ENCODE data around the gene ELMO1. TPM values are rescaled to one million over a fixed set of nuclear protein-coding genes. Genes with fewer than 3 reads are reported as not detected.

The ELMO1 gene
- polyA plus RNA-seq, 1 donor (not counting 4 experiments of a cell fraction or from before 2014, with no cell fraction given) = not detected

DNA sequence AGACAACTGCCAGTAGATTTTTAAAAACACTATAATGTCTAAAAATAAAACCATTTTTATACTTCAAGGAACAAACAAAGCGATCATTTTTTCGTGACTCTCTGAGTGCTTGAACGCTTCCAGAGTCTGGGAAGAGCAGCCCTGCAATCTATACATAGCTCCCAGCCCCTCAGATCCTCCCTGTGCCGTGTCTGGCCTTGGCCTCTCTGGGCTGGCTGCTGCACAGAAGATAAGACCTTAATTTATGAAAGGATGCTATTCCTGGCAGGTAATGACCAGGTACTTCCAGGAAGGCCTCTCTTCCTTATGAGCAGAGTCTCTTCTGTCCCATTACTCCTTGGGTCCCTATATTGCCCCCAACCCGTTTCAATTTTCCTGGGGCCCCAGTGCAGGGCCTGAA, 523.5 kb downstream of the ELMO1 start:
- H3K27ac ChIP-seq (ENCODE audit: control insufficient read depth, insufficient read depth, low read length) = no peak overlapping the region
- H2AFZ ChIP-seq (ENCODE audit: control insufficient read depth, low read length) = no peak overlapping the region
- no peaks in the 10 kb centered on the region for H3K4me1 ChIP-seq (ENCODE audit: control insufficient read depth, extremely low read depth, insufficient read depth, low read length)
- H3K27me3 ChIP-seq (ENCODE audit: control insufficient read depth, extremely low read depth, insufficient read depth, low read length) = no peaks in the 10 kb centered on the region
- H4K20me1 ChIP-seq (ENCODE audit: control insufficient read depth, extremely low read depth, insufficient read depth, low read length) = no peaks in the 10 kb centered on the region
- H3K9me3 ChIP-seq (ENCODE audit: control insufficient read depth, low read depth, low read length) = no peaks in the 10 kb centered on the region
- H3K4me2 ChIP-seq (ENCODE audit: control insufficient read depth, extremely low read depth, insufficient read depth, low read depth, low read length) = no peak overlapping the region
- dilution Hi-C loops (cut with MboI; ENCODE audit: extremely low pct_ligation_motif_present, low sequenced_read_pairs) = no loop called here
- H3K9me1 ChIP-seq (ENCODE audit: control insufficient read depth, extremely low read depth, insufficient read depth, low read length) = no peaks in the 10 kb centered on the region
- DNase-seq (ENCODE audit: low read depth, low spot score) (no peak), FAIRE-seq (no peak)
- TF ChIP-seq EZH2 (IDR thresholded peaks at IDR 0.05; ENCODE audit: low read length) = no peak
- no peak for TF ChIP-seq CTCF (optimal IDR thresholded peaks at IDR 0.05 in 1 of 3, IDR thresholded peaks at IDR 0.05 in 1 of 3, conservative IDR thresholded peaks at IDR 0.05 in 1 of 3; ENCODE audit: extremely low read depth in 1 of 3, insufficient read depth in 2 of 3, low read length in 3 of 3)
- no peak overlapping the region for H3K9ac ChIP-seq (ENCODE audit: control insufficient read depth, extremely low read depth, insufficient read depth, low read length)
- no peaks in the 10 kb centered on the region for H3K36me3 ChIP-seq (ENCODE audit: control insufficient read depth in 2 of 2, extremely low read depth in 1 of 2, insufficient read depth in 2 of 2, low read length in 2 of 2)
- no peaks in the 10 kb centered on the region for H3K79me2 ChIP-seq (ENCODE audit: control insufficient read depth, insufficient read depth, low read length)
- no peak overlapping the region for H3K4me3 ChIP-seq (ENCODE audit: control insufficient read depth in 2 of 3, extremely low read depth in 1 of 3, insufficient read depth in 2 of 3, low read depth in 1 of 3, low read length in 3 of 3)

- Histone ChIP-seq H3K9ac (ENCODE audit: control insufficient read depth, extremely low read depth, insufficient read depth, low read length) (no peak overlapping the region), H3K27me3 (ENCODE audit: control insufficient read depth, extremely low read depth, insufficient read depth, low read length) (no peaks in the 10 kb centered on the region), H3K27ac (ENCODE audit: control insufficient read depth, insufficient read depth, low read length) (no peak overlapping the region), H3K4me2 (ENCODE audit: control insufficient read depth, extremely low read depth, insufficient read depth, low read depth, low read length) (no peak overlapping the region), H4K20me1 (ENCODE audit: control insufficient read depth, extremely low read depth, insufficient read depth, low read length) (no peaks in the 10 kb centered on the region), H3K4me3 (ENCODE audit: control insufficient read depth in 2 of 3, extremely low read depth in 1 of 3, insufficient read depth in 2 of 3, low read depth in 1 of 3, low read length in 3 of 3) (no peak overlapping the region), H3K79me2 (ENCODE audit: control insufficient read depth, insufficient read depth, low read length) (no peaks in the 10 kb centered on the region), H3K4me1 (ENCODE audit: control insufficient read depth, extremely low read depth, insufficient read depth, low read length) (no peaks in the 10 kb centered on the region), H3K36me3 (ENCODE audit: control insufficient read depth in 2 of 2, extremely low read depth in 1 of 2, insufficient read depth in 2 of 2, low read length in 2 of 2) (no peaks in the 10 kb centered on the region), H3K9me3 (ENCODE audit: control insufficient read depth, low read depth, low read length) (no peaks in the 10 kb centered on the region), H2AFZ (ENCODE audit: control insufficient read depth, low read length) (no peak overlapping the region), H3K9me1 (ENCODE audit: control insufficient read depth, extremely low read depth, insufficient read depth, low read length) (no peaks in the 10 kb centered on the region)
- no peak for FAIRE-seq
- TF ChIP-seq EZH2 (IDR thresholded peaks at IDR 0.05; ENCODE audit: low read length) = no peak
- no peak for TF ChIP-seq CTCF (optimal IDR thresholded peaks at IDR 0.05 in 1 of 3, IDR thresholded peaks at IDR 0.05 in 1 of 3, conservative IDR thresholded peaks at IDR 0.05 in 1 of 3; ENCODE audit: extremely low read depth in 1 of 3, insufficient read depth in 2 of 3, low read length in 3 of 3)
- dilution Hi-C loops (cut with MboI; ENCODE audit: extremely low pct_ligation_motif_present, low sequenced_read_pairs) = no loop called here
- no peak for DNase-seq (ENCODE audit: low read depth, low spot score)
Observed at GRCh38 chr7:36923943-36924436, 524.7 kb downstream of the ELMO1 start.

Measured in keratinocyte (primary cell).